Measurements from ENCODE around the gene TEX2.

TEX2 gene

GRCh38 chr17:64236827-64237403 is 26.1 kb downstream of the TEX2 start:
- TF ChIP-seq GATA2 (IDR thresholded peaks at IDR 0.05; ENCODE audit: low read depth, low read length): no peak

- TF ChIP-seq GATA2 (IDR thresholded peaks at IDR 0.05; ENCODE audit: low read depth, low read length) (no peak), GATA3 (IDR thresholded peaks at IDR 0.05; ENCODE audit: low read depth, low read length) (no peak)
Measured at GRCh38 chr17:64234961-64235360, 28.1 kb downstream of the TEX2 start.

GRCh38 chr17:64232466-64233262 is 30.4 kb downstream of the TEX2 start:
- TF ChIP-seq GATA2 (IDR thresholded peaks at IDR 0.05; ENCODE audit: low read depth, low read length) (no peak), GATA3 (IDR thresholded peaks at IDR 0.05; ENCODE audit: low read depth, low read length) (no peak)

- TF ChIP-seq GATA2 (IDR thresholded peaks at IDR 0.05; ENCODE audit: low read depth, low read length) (no peak), GATA3 (IDR thresholded peaks at IDR 0.05; ENCODE audit: low read depth, low read length) (no peak)
Measured at GRCh38 chr17:64231567-64232141, 31.4 kb downstream of the TEX2 start.

- TF ChIP-seq GATA2 (IDR thresholded peaks at IDR 0.05; ENCODE audit: low read depth, low read length) (no peak), GATA3 (IDR thresholded peaks at IDR 0.05; ENCODE audit: low read depth, low read length) (no peak)
Measured at GRCh38 chr17:64230791-64231408, 32.2 kb downstream of the TEX2 start.

- TF ChIP-seq GATA3 (IDR thresholded peaks at IDR 0.05; ENCODE audit: low read depth, low read length) (no peak), GATA2 (IDR thresholded peaks at IDR 0.05; ENCODE audit: low read depth, low read length) (no peak)
Measured at GRCh38 chr17:64229815-64230728, 33.0 kb downstream of the TEX2 start.

- TF ChIP-seq GATA2 (IDR thresholded peaks at IDR 0.05; ENCODE audit: low read depth, low read length) (no peak), GATA3 (IDR thresholded peaks at IDR 0.05; ENCODE audit: low read depth, low read length) (no peak)
Measured at GRCh38 chr17:64226132-64226531, 36.9 kb downstream of the TEX2 start.

GRCh38 chr17:64225410-64225809 is 37.6 kb downstream of the TEX2 start:
- TF ChIP-seq GATA3 (IDR thresholded peaks at IDR 0.05; ENCODE audit: low read depth, low read length) (no peak), GATA2 (IDR thresholded peaks at IDR 0.05; ENCODE audit: low read depth, low read length) (no peak)

GRCh38 chr17:64223931-64224629 is 39.0 kb downstream of the TEX2 start:
- TF ChIP-seq GATA3 (IDR thresholded peaks at IDR 0.05; ENCODE audit: low read depth, low read length) (no peak), GATA2 (IDR thresholded peaks at IDR 0.05; ENCODE audit: low read depth, low read length) (no peak)

GRCh38 chr17:64223283-64223682 is 39.8 kb downstream of the TEX2 start:
- TF ChIP-seq GATA3 (IDR thresholded peaks at IDR 0.05; ENCODE audit: low read depth, low read length) (no peak), GATA2 (IDR thresholded peaks at IDR 0.05; ENCODE audit: low read depth, low read length) (no peak)

GRCh38 chr17:64221679-64222078 is 41.4 kb downstream of the TEX2 start:
- TF ChIP-seq GATA2 (IDR thresholded peaks at IDR 0.05; ENCODE audit: low read depth, low read length) (no peak), GATA3 (IDR thresholded peaks at IDR 0.05; ENCODE audit: low read depth, low read length) (no peak)

GRCh38 chr17:64219571-64219970 is 43.5 kb downstream of the TEX2 start:
- TF ChIP-seq GATA2 (IDR thresholded peaks at IDR 0.05; ENCODE audit: low read depth, low read length): peak; percentile 30; the same call in 1 of the 2 replicates
- 0 out of 2 replicates have a peak, but pooled peaks have one; percentile 16 for TF ChIP-seq GATA3 (IDR thresholded peaks at IDR 0.05; ENCODE audit: low read depth, low read length)

GRCh38 chr17:64218066-64218465 is 45.0 kb downstream of the TEX2 start:
- TF ChIP-seq GATA2 (IDR thresholded peaks at IDR 0.05; ENCODE audit: low read depth, low read length) (no peak), GATA3 (IDR thresholded peaks at IDR 0.05; ENCODE audit: low read depth, low read length) (no peak)

Data from SH-SY5Y (cell line).